ENCODE data around the gene PUM2. TPM values are rescaled to one million over a fixed set of nuclear protein-coding genes. Genes with fewer than 3 reads are reported as not detected.

Gene PUM2
- total RNA-seq, 1 experiment from 2014 or later, result 112 TPM

DNA sequence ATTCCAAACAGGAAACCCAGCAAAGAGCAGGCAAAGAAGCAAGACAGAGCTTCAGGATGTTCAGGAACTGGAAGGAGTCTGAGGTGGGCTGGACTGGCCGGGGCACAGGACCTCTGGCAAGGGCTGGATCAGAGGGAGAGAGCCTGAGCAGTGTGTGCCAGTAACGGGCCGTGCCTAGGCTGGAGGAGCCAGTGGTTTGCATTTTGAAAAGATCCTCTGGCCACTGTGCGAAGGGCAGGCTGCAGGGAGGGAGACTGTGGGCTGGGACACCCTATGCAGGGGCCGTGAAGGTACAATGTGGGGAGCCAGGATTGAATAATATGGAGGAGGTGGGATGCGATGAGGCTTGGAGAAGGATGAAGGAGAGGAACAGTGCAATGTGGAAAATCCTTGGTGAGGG lies 119.5 kb downstream of the PUM2 start:
- BruUV-seq (replicated peaks), result no TSS peak
- POLR2A ChIA-PET (ENCODE audit: low non-redundant PET), result interaction anchor here (0.6 kb wide), 1 partner anchor 265 kb away, joined by 5 read pairs; no protein-coding TSS in a partner anchor
- CTCF ChIA-PET, result no interaction called here
- TF ChIP-seq EZH2 (IDR thresholded peaks at IDR 0.05; ENCODE audit: borderline replicate concordance, low read depth, low read length, poor library complexity, severe bottlenecking), result no peak
- TF ChIP-seq, protein P1, sequence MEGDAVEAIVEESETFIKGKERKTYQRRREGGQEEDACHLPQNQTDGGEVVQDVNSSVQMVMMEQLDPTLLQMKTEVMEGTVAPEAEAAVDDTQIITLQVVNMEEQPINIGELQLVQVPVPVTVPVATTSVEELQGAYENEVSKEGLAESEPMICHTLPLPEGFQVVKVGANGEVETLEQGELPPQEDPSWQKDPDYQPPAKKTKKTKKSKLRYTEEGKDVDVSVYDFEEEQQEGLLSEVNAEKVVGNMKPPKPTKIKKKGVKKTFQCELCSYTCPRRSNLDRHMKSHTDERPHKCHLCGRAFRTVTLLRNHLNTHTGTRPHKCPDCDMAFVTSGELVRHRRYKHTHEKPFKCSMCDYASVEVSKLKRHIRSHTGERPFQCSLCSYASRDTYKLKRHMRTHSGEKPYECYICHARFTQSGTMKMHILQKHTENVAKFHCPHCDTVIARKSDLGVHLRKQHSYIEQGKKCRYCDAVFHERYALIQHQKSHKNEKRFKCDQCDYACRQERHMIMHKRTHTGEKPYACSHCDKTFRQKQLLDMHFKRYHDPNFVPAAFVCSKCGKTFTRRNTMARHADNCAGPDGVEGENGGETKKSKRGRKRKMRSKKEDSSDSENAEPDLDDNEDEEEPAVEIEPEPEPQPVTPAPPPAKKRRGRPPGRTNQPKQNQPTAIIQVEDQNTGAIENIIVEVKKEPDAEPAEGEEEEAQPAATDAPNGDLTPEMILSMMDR (conservative IDR thresholded peaks at IDR 0.05; ENCODE audit: low read depth, low read length), result no peak
- intact Hi-C loops (cut with micrococcal nuclease; ENCODE audit: unreplicated experiment), result no loop called here
- Histone ChIP-seq H3K4me1 (ENCODE audit: insufficient read depth, low read length, poor library complexity, severe bottlenecking) (no peaks in the 10 kb centered on the region), H3K9me3 (ENCODE audit: low read depth, low read length, poor library complexity, severe bottlenecking) (no peaks in the 10 kb centered on the region), H3K4me3 (ENCODE audit: low read depth, low read length, poor library complexity, severe bottlenecking) (no peak overlapping the region), H3K27me3 (replicated peaks; ENCODE audit: insufficient read depth, low read depth, low read length, poor library complexity) (no peaks in the 10 kb centered on the region), H3K27ac (ENCODE audit: low read depth, low read length, poor library complexity, severe bottlenecking) (no peak overlapping the region), H3K36me3 (ENCODE audit: insufficient read depth, low read length, poor library complexity, severe bottlenecking) (no peaks in the 10 kb centered on the region)
- no peak for DNase-seq (ENCODE audit: low spot score)

DNA sequence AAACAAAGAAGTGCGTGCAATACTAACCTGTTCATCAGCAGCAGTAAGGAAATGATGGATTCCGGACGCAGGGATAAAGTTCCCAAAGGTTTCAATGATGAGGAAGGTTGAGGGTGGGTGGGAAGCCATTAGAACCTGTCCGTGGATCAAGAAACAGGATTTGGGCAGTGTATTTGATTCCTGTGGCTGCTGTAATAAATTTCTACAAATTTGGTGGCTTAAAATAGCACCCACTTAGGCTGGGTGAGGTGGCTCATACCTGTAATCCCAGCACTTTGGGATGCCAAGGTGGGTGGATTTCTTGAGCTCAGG lies 120.6 kb downstream of the PUM2 start:
- DNase-seq (ENCODE audit: low spot score), result no peak

DNA sequence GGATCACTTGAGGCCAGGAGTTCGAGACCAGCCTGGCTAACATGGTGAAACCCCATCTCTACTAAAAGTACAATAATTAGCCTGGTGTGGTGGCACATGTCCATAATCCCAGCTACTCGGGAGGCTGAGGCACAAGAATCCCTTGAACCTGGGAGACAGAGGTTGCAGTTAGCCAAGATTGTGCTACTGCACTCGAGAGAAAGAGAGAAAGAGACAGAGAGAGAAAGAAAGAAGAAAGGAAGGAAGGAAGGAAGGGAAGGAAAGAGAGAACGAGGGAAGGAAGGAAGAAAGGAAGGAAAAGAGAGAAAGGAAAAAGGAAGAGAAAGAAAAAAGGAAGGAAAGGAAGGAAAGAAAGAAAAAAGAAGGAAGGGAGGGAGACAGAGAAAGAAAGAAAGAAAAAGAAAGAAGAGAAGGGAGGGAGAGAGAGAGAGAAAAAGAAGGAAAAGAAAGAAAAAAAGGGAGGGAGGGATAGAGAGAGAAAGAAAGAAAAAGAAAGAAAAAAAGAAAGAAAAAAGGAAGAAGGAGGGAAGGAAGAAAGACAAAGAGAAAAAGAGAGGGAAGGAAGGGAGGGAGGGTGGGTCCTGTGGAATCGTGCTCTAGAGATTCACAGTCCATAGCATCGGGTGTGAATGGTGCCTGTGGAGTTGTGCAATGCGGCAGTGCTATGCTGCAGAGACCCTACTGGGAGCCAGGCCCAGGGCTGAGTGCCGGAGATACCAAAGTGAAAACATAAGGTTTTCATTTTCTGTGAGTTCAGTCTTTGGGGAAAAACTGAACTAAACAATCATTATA lies 121.1 kb downstream of the PUM2 start:
- intact Hi-C loops (cut with micrococcal nuclease; ENCODE audit: unreplicated experiment), result loop anchor here (10.0 kb wide), 1 partner anchor 415 kb away; no protein-coding TSS in a partner anchor
- H3K27ac ChIP-seq (ENCODE audit: low read depth, low read length, poor library complexity, severe bottlenecking), result no peak overlapping the region
- no peaks in the 10 kb centered on the region for H3K36me3 ChIP-seq (ENCODE audit: insufficient read depth, low read length, poor library complexity, severe bottlenecking)
- no peak overlapping the region for H3K4me3 ChIP-seq (ENCODE audit: low read depth, low read length, poor library complexity, severe bottlenecking)
- H3K4me1 ChIP-seq (ENCODE audit: insufficient read depth, low read length, poor library complexity, severe bottlenecking), result no peaks in the 10 kb centered on the region
- no peaks in the 10 kb centered on the region for H3K27me3 ChIP-seq (replicated peaks; ENCODE audit: insufficient read depth, low read depth, low read length, poor library complexity)
- CTCF ChIA-PET, result no interaction called here
- TF ChIP-seq, protein P1 (conservative IDR thresholded peaks at IDR 0.05; ENCODE audit: low read depth, low read length), result no peak
- TF ChIP-seq EZH2 (IDR thresholded peaks at IDR 0.05; ENCODE audit: borderline replicate concordance, low read depth, low read length, poor library complexity, severe bottlenecking), result no peak
- no TSS peak for BruUV-seq (replicated peaks)
- no peaks in the 10 kb centered on the region for H3K9me3 ChIP-seq (ENCODE audit: low read depth, low read length, poor library complexity, severe bottlenecking)
- POLR2A ChIA-PET (ENCODE audit: low non-redundant PET), result no interaction called here
- DNase-seq (ENCODE audit: low spot score), result no peak

More for the DNA sequence above, 120.6 kb downstream of the PUM2 start:
- no TSS peak for BruUV-seq (replicated peaks)
- no peak overlapping the region for H3K4me3 ChIP-seq (ENCODE audit: low read depth, low read length, poor library complexity, severe bottlenecking)
- no peaks in the 10 kb centered on the region for H3K4me1 ChIP-seq (ENCODE audit: insufficient read depth, low read length, poor library complexity, severe bottlenecking)
- POLR2A ChIA-PET (ENCODE audit: low non-redundant PET), result no interaction called here
- CTCF ChIA-PET, result no interaction called here
- H3K9me3 ChIP-seq (ENCODE audit: low read depth, low read length, poor library complexity, severe bottlenecking), result no peaks in the 10 kb centered on the region
- H3K27ac ChIP-seq (ENCODE audit: low read depth, low read length, poor library complexity, severe bottlenecking), result no peak overlapping the region
- TF ChIP-seq, protein P1 (conservative IDR thresholded peaks at IDR 0.05; ENCODE audit: low read depth, low read length), result no peak
- no peak for TF ChIP-seq EZH2 (IDR thresholded peaks at IDR 0.05; ENCODE audit: borderline replicate concordance, low read depth, low read length, poor library complexity, severe bottlenecking)
- no peaks in the 10 kb centered on the region for H3K36me3 ChIP-seq (ENCODE audit: insufficient read depth, low read length, poor library complexity, severe bottlenecking)
- no peaks in the 10 kb centered on the region for H3K27me3 ChIP-seq (replicated peaks; ENCODE audit: insufficient read depth, low read depth, low read length, poor library complexity)
- intact Hi-C loops (cut with micrococcal nuclease; ENCODE audit: unreplicated experiment), result no loop called here

Data from A673 (cell line).